Measurements from ENCODE around the gene RNH1. TPM values are rescaled to one million over a fixed set of nuclear protein-coding genes. Genes with fewer than 3 reads are reported as not detected.

The RNH1 gene
- total and polyA plus RNA-seq, 4 experiments from 2014 or later = 98.4 to 187 (median 134) TPM

GRCh38 chr11:507727-508515, 879 bp upstream of the RNH1 start:
- Histone ChIP-seq H3K27ac (ENCODE audit: low read depth, low read length) (peak overlapping the region; percentile 100), H3K4me3 (ENCODE audit: low read length in 2 of 2) (peak overlapping the region in 1 of 2 donors; percentile 59), H3K27me3 (ENCODE audit: insufficient read depth, low read length) (no peaks in the 10 kb centered on the region), H3K36me3 (ENCODE audit: insufficient read depth, low read length) (peaks cover 3% of the 10 kb centered on the region), H3K9me3 (ENCODE audit: control insufficient read depth in 1 of 2, low read length in 2 of 2) (no peaks in the 10 kb centered on the region), H3K4me1 (ENCODE audit: insufficient read depth, low read length) (peaks cover 35% of the 10 kb centered on the region)
- DNase-seq = no peak
- Mint-ChIP-seq H3K27ac (peak overlapping the region in 6 of 7 donors; percentile 18 to 83 (median 58)), H3K4me3 (peak overlapping the region; percentile 61 to 97 (median 68)), H3K9me3 (no peaks in the 10 kb centered on the region), H3K36me3 (peaks cover 9 to 23% of the 10 kb centered on the region in 2 donors), H3K27me3 (no peaks in the 10 kb centered on the region), H3K4me1 (peaks cover 5 to 42% (median 25%) of the 10 kb centered on the region in 4 donors)
- intact Hi-C loops (cut with micrococcal nuclease) = loop anchor here (1.0 to 2.0 kb wide), 6 partner anchors 10 to 241 kb away; partner anchors contain the start of genes DEAF1, PHRF1, SIGIRR and TMEM80
- ChIA-PET CTCF (ENCODE audit: partially characterized antibody) (interaction anchor here (3.5 kb wide), 1 partner anchor 11 kb away, joined by 23 read pairs; no protein-coding TSS in a partner anchor), POLR2A (ENCODE audit: partially characterized antibody) (interaction anchor here (1.8 to 3.4 kb wide), 6 partner anchors 10 to 301 kb away, joined by 5 to 47 read pairs (median 18); partner anchors contain the start of genes BET1L, HRAS, LRRC56 and RIC8A)

DNA sequence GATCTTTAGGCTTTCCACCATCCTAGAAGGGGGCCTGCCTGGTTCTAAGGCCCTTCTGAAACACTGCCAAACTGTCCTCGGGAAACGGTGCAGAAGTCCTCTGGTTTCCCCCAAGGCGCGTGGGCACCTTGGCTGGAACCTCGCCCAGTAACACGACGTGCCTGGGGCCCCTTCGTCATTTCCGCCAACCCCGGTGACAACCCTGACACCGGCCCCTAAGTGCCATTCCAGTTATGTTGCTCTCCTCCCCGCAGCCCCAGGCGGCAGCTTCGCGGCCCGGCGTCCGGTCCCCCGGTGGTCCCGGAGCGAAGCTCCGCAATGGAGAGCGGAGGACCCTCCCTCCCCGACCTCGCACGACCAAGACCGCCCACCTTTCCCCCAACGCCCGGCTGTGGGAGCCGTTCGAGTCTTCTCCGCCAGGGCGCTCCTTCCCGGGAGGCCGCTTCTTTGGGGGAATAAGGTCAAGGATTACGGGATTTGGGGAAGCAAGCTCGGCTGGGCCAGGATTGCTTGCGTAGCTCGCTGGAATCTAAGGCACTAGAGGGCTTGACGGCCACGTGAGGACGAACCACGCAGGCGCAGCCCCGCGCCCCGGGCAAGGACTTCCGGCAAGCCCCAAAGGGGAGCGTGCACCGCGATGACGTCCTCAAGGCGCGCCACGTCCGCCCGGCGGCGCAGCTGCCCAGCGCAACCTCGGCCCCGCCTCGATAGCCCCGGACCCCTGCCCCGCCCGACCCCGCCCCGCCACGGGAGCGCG, 626 bp downstream of the RNH1 start:
- peak overlapping the region; percentile 100 for H3K27ac Mint-ChIP-seq
- Histone ChIP-seq H3K4me3 (ENCODE audit: low read length in 2 of 2) (peak overlapping the region; percentile 91 to 99), H3K36me3 (ENCODE audit: insufficient read depth, low read length) (peaks cover 9% of the 10 kb centered on the region), H3K4me1 (ENCODE audit: insufficient read depth, low read length) (peaks cover 35% of the 10 kb centered on the region), H3K27ac (ENCODE audit: low read depth, low read length) (peak overlapping the region; percentile 100), H3K9me3 (ENCODE audit: control insufficient read depth in 1 of 2, low read length in 2 of 2) (no peaks in the 10 kb centered on the region), H3K27me3 (ENCODE audit: insufficient read depth, low read length) (no peaks in the 10 kb centered on the region)
- H3K36me3 Mint-ChIP-seq = peaks cover 6 to 18% of the 10 kb centered on the region in 2 donors
- H3K4me3 Mint-ChIP-seq = peak overlapping the region; percentile 95 to 100 (median 98)
- ChIA-PET CTCF (ENCODE audit: partially characterized antibody) (interaction anchor here (0.8 to 2.5 kb wide), 4 partner anchors 12 to 59 kb away, joined by 3 to 14 read pairs (median 4); partner anchors contain the start of gene PTDSS2), POLR2A (ENCODE audit: partially characterized antibody) (interaction anchor here (0.8 to 3.4 kb wide), 36 partner anchors 8 to 336 kb away, joined by 3 to 47 read pairs (median 4); partner anchors contain the start of genes BET1L, DEAF1, HRAS and LRRC56)
- no peaks in the 10 kb centered on the region for H3K9me3 Mint-ChIP-seq
- intact Hi-C loops (cut with micrococcal nuclease) = loop anchor here (1.0 to 2.0 kb wide), 8 partner anchors 29 to 299 kb away; partner anchors contain the start of genes BET1L, DEAF1, HRAS and PSMD13
- DNase-seq = peak; percentile 94 to 98 (median 97)
- H3K27me3 Mint-ChIP-seq = no peaks in the 10 kb centered on the region
- H3K4me1 Mint-ChIP-seq = peaks cover 6 to 42% (median 25%) of the 10 kb centered on the region in 4 donors

- CTCF ChIA-PET (ENCODE audit: partially characterized antibody) = interaction anchor here (0.6 to 2.5 kb wide), 3 partner anchors 14 to 245 kb away, joined by 4 to 14 read pairs (median 5); partner anchors contain the start of gene PTDSS2
- POLR2A ChIA-PET (ENCODE audit: partially characterized antibody) = interaction anchor here (0.6 to 3.4 kb wide), 3 partner anchors 30 to 150 kb away, joined by 3 to 47 read pairs (median 4); partner anchors contain the start of genes HRAS, LRRC56 and PHRF1
- Mint-ChIP-seq H3K27ac (peak overlapping the region; percentile 75 to 100 (median 100)), H3K4me3 (peak overlapping the region in 7 of 8 donors; percentile 47 to 100 (median 59)), H3K36me3 (peaks cover 8 to 20% of the 10 kb centered on the region in 2 donors), H3K9me3 (no peaks in the 10 kb centered on the region), H3K27me3 (no peaks in the 10 kb centered on the region), H3K4me1 (peaks cover 6 to 42% (median 25%) of the 10 kb centered on the region in 4 donors)
- Histone ChIP-seq H3K4me3 (ENCODE audit: low read length in 2 of 2) (no peak overlapping the region), H3K36me3 (ENCODE audit: insufficient read depth, low read length) (peaks cover 24% of the 10 kb centered on the region), H3K4me1 (ENCODE audit: insufficient read depth, low read length) (peaks cover 35% of the 10 kb centered on the region), H3K9me3 (ENCODE audit: control insufficient read depth in 1 of 2, low read length in 2 of 2) (no peaks in the 10 kb centered on the region), H3K27ac (ENCODE audit: low read depth, low read length) (peak overlapping the region; percentile 100), H3K27me3 (ENCODE audit: insufficient read depth, low read length) (no peaks in the 10 kb centered on the region)
- DNase-seq = no peak
- intact Hi-C loops (cut with micrococcal nuclease) = no loop called here
These were observed 2.1 kb downstream of the RNH1 start for GRCh38 chr11:504994-505344.

DNA sequence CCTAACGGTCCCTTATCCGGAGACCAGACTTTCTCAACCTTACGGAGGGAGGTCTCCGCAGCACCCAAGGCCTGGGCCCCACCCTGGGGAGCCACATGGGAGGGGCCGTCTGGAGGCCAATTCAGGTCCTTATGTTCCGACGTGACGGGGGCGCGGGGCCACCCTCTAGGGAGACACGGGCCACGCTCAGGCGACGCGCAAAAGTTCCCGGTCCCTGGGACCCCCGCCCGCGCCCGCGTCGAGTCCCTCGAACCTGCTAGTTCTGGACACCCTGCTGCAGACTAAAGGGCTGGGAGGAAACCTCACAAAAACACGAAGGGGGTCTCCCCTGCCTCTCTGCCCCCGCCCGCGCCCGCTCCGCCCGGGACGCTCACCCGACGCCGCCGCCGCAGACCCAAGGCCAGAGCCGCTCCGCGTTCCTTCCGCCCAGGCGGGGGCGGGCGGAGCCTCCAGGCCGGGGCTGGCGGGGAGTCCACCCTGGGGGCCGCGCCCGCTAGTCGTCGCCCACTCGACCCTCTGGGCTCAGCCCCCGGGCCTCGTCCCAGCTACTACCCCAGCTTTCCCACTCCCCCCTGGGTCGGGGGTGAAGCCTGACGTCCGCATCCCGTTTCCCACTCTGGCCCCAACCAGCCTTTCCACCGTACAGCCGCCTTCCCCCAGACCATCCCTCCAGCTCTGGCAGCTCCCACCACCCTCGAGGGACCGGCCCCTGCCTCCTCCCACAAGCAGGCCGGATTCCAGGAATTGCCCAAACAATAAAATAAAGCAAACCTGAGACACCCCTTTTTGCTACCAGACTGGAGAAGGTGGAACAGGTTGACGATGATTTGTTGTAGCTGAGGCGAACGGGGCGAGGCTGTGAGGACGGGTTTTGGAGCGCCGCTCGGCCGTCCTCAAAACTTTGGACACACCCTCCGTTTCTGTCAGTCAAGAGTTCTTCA, 2.7 kb downstream of the RNH1 start:
- H3K36me3 Mint-ChIP-seq = peaks cover 4 to 19% of the 10 kb centered on the region in 2 donors
- POLR2A ChIA-PET (ENCODE audit: partially characterized antibody) = interaction anchor here (0.6 to 2.0 kb wide), 4 partner anchors 72 to 191 kb away, joined by 3 to 4 read pairs (median 3); partner anchors contain the start of genes PHRF1, SIGIRR and TMEM80
- no peaks in the 10 kb centered on the region for H3K9me3 Mint-ChIP-seq
- peaks cover 30% of the 10 kb centered on the region for H3K36me3 ChIP-seq (ENCODE audit: insufficient read depth, low read length)
- no peaks in the 10 kb centered on the region for H3K27me3 Mint-ChIP-seq
- DNase-seq = peak in 1 of 5 donors; percentile 18
- H3K9me3 ChIP-seq (ENCODE audit: control insufficient read depth in 1 of 2, low read length in 2 of 2) = no peaks in the 10 kb centered on the region
- peak overlapping the region in 7 of 8 donors; percentile 41 to 98 (median 55) for H3K4me3 Mint-ChIP-seq
- intact Hi-C loops (cut with micrococcal nuclease) = no loop called here
- no peak overlapping the region for H3K4me3 ChIP-seq (ENCODE audit: low read length in 2 of 2)
- no peaks in the 10 kb centered on the region for H3K27me3 ChIP-seq (ENCODE audit: insufficient read depth, low read length)
- H3K27ac ChIP-seq (ENCODE audit: low read depth, low read length) = peak overlapping the region; percentile 100
- CTCF ChIA-PET (ENCODE audit: partially characterized antibody) = interaction anchor here (1.4 kb wide), 1 partner anchor 15 kb away, joined by 4 read pairs; no protein-coding TSS in a partner anchor
- peak overlapping the region; percentile 6 to 100 (median 100) for H3K27ac Mint-ChIP-seq
- peaks cover 35% of the 10 kb centered on the region for H3K4me1 ChIP-seq (ENCODE audit: insufficient read depth, low read length)
- peaks cover 6 to 42% (median 25%) of the 10 kb centered on the region in 4 donors for H3K4me1 Mint-ChIP-seq

GRCh38 chr11:503179-503981, 3.7 kb downstream of the RNH1 start:
- peaks cover 6 to 42% (median 24%) of the 10 kb centered on the region in 4 donors for H3K4me1 Mint-ChIP-seq
- Histone ChIP-seq H3K9me3 (ENCODE audit: control insufficient read depth in 1 of 2, low read length in 2 of 2) (no peaks in the 10 kb centered on the region), H3K36me3 (ENCODE audit: insufficient read depth, low read length) (peaks cover 40% of the 10 kb centered on the region), H3K4me3 (ENCODE audit: low read length in 2 of 2) (no peak overlapping the region), H3K4me1 (ENCODE audit: insufficient read depth, low read length) (peaks cover 35% of the 10 kb centered on the region), H3K27ac (ENCODE audit: low read depth, low read length) (peak overlapping the region; percentile 100), H3K27me3 (ENCODE audit: insufficient read depth, low read length) (no peaks in the 10 kb centered on the region)
- H3K4me3 Mint-ChIP-seq = peak overlapping the region in 3 of 8 donors; percentile 35 to 57 (median 52)
- H3K9me3 Mint-ChIP-seq = no peaks in the 10 kb centered on the region
- H3K27ac Mint-ChIP-seq = peak overlapping the region in 6 of 7 donors; percentile 35 to 86 (median 72)
- CTCF ChIA-PET (ENCODE audit: partially characterized antibody) = interaction anchor here (1.4 kb wide), 1 partner anchor 16 kb away, joined by 4 read pairs; no protein-coding TSS in a partner anchor
- H3K27me3 Mint-ChIP-seq = no peaks in the 10 kb centered on the region
- H3K36me3 Mint-ChIP-seq = peaks cover 5 to 20% of the 10 kb centered on the region in 2 donors
- POLR2A ChIA-PET (ENCODE audit: partially characterized antibody) = interaction anchor here (1.1 to 2.0 kb wide), 4 partner anchors 10 to 192 kb away, joined by 3 to 4 read pairs (median 4); partner anchors contain the start of genes PHRF1, SIGIRR and TMEM80
- intact Hi-C loops (cut with micrococcal nuclease) = no loop called here
- peak in 1 of 5 donors; percentile 35 for DNase-seq
